Astrocyte of the hippocampus (primary cell): Measurements from ENCODE around the gene ADCK1.
"Not testable (repeated sequence)": the region's sequence is repeated elsewhere in the genome, so short reads cannot be mapped to it uniquely, and the experiment has no call there.

Source experiments
- DNase-seq: peaks from one replicate; pipeline ENCODE4 v3.0.0; 2011; ENCODE audit warnings: low read depth, low spot score

The ADCK1 gene

DNA sequence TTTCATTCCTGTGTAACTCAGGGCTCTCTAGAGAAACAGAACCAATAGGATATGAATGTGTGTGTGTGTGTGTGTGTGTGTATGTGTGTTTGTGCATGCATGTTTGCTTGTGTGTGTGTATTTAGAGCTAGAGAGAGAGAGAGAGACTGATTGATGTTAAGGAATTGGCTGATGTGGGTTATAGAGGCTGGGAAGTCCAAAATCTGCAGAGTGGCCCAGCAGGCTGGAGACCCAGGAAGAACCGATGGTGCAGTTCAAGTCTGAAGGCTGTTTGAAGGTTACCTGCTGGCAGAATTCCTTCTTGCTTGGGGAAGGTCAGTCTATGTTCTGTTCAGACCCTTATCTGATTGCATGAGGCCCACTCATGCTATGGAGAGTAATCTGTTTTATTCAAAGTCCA is 64.7 kb downstream of the ADCK1 start:
- DNase-seq, result no peak

DNA sequence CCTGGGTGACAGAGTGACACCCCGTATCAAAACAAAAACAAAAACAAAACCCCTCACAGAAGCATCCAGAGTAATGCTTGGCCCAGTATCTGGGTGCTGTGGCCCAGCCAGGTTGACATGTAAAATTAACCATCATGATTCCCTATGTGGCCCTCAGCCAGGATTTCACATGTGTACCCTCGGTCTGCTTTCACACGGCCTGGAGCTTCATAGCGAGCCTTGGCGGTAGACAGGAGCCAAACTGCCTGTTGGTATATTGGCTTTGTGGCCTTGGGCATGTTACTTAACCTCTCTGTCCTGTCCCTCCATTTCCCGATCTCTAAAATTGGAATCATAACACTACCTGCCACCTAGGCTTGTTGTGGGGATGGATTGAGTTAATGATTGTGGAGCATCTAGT is 65.5 kb downstream of the ADCK1 start:
- DNase-seq, result no peak

DNA sequence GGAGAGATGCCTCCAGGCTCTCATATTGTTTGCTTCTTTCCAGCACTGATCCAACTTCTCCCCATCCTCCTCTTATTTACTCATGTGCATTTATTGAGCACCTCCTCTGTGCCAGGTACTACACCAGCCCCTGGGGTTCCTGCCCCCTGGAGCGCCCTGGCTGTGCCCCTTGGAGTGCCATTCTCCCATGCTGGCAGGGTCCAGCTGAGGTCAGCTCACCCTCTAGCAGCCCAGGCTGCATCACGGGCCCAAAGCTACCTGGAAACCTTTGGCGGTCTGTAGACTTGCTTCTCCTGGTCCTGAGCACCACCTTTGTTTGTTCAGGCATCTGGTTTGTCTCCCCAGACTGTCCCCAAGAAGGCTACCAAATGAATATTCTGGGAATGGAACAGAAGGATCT is 67.0 kb downstream of the ADCK1 start:
- DNase-seq, result no peak

DNA sequence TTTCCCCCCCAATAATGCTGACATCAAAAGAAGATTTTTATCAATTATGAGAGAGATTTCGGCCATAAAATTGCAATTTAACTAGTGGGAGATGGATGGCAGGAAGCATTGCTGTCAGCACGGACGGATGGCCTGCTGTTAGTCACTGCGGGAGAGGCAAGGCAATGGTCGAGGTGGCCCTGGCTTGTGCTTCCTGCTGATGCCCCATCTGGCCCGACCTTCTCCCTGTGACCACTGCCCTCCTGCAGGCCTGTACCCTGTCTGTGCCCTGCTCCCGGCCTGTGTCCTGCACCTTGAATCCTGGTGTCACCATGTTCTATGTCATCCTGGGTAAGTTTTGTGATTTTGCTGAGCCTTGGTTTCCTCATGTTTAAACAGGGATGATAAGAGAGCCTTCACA is 67.6 kb downstream of the ADCK1 start:
- DNase-seq, result no peak

DNA sequence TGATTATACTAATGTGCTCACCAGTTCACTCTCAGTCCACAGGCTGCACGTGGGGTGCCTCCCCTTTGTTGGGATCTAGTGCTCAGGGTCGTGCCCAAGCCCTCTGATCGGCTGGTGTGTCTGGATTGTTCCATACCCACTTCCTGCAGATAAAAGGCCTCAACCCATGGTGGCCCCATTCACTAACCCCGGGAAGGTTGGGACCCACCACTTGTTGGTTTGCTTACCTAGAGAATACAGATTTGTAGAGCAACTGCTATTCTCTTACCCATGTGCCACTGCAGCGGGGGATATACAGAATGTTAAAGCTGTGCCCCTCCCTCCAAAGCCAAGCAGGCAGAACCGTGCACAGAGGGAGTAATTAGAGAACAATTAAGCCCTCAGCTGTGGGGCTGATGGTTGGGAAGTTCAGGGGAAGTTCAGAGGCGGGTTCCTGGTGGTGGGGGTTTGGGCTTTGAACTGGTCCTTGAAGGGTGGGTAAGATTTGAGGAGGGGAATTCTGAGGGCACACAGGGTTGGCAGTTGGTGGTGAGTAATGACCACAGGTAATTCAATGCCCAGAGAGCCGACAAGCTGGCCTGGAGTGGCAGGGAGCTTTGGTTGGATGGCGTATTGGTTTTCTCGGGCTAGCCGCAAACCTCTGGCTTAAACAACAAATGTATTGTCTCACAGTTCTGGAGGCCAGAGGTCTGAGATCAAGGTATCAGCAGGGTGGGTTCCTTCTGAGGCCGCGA is 68.8 kb downstream of the ADCK1 start:
- peak; percentile 40 for DNase-seq

DNA sequence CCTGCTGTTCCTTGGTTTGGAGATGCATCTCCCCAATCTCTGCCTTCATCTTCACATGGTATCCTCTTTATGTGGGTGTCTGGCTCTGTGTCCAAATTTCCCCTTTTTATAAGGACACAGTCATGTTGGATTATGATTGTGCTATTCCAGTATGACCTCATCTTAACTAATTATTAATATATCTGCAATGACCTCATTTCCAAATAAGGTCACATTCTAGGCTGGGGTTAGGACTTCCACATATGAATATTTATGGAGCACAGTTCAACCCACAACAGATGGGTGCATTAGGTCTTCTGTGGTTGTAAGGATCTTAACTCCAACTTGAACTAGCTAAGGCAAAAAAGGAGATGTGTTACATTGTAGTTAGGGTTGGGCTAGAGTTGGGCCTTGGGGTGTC is 69.4 kb downstream of the ADCK1 start:
- DNase-seq, result no peak

DNA sequence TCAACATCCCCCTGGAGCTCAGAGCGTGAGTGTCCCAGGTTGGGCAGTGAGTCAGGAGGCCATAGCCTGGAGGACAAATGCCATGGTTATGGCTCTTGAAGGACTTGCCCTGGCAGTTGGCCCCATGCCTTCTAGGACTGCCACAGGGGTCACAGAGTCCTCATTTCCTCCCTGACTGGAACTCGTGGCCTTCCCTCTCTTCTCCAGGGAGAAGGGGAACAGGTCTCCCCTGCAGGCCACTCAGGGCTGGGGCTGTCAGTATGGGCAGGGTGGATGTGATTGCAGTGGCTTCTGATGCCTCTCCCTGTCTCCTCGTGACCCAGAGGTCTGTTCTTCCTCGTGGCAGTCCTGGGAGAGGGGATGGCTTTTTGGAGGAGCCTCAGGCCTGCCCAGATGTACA is 70.7 kb downstream of the ADCK1 start:
- DNase-seq, result no peak

DNA sequence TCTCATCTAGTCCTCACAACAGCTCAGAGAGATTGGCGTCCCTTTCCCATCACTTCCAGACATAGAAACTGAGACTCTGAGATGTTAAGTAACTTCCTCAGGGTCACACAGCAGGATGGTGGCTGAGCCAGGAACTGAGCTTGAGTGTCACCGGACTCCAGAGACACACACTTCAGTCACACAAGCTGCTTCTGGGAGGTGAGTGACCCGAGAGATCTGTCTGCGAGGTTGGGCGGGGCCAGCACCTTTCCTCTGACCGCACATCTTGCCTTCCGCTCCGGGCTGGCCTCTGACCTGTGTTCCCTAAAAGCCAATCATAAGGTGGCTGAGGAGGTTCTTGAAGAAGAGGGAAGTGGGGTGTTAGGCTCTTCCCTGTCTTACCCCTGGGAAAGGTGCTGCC is 72.2 kb downstream of the ADCK1 start:
- no peak for DNase-seq

DNA sequence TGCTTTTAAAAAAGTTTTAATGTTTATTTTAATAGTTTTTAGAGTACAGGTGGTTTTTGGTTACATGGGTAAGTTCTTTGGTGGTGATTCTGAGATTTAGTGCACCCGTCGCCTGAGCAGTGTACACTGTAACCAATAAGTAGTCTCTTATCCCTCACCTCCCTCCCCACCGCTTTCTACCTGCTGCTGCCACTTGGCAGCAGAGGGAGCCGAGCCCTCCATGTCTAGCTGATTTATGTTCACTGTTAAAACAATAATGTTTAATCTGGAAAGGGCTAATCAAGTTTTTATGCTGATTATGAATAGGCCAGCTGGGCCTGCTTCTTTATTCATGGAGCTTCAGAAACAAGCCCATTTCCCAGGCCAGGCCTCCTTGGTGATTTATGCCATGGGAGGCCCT is 73.1 kb downstream of the ADCK1 start:
- no peak for DNase-seq

DNA sequence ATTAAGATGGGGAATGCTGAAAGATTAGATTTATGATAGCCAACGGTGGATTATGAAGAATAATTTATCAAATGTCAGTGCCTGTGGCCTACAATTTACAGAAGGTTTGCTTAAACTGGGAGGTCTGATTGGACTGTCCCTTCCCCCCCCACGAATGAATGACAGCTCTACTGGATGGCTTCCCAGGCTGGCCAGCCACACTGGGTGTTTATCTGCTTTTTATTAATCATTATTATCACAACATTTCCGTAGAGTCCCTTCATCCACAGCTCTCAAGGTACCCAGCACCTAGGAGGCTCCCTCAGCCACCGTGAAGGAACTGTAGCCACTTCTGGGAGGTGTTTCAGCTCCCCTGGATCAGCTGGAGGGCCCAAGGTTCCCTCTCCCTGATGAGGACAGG is 78.9 kb downstream of the ADCK1 start:
- DNase-seq, result no peak

DNA sequence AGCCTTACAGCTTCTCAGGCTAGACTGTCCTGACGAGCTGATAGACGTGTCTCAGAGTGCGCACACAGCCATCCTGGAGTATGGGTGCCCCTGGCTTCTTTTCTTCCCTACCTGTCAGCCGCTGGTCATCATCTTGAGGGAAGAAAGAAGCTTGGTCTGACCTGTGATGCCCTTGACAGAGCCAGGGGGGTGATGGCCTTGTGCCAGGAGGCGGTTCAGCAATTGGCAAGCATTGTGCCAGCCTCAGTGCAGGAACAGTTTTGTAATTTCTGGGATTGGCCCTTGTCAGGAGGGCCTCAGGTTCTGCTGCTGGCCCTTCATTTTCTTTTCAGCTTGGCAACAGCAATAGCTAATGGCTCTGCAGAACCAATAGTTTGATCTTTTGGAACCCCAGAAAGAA is 80.1 kb downstream of the ADCK1 start:
- DNase-seq, result no peak

DNA sequence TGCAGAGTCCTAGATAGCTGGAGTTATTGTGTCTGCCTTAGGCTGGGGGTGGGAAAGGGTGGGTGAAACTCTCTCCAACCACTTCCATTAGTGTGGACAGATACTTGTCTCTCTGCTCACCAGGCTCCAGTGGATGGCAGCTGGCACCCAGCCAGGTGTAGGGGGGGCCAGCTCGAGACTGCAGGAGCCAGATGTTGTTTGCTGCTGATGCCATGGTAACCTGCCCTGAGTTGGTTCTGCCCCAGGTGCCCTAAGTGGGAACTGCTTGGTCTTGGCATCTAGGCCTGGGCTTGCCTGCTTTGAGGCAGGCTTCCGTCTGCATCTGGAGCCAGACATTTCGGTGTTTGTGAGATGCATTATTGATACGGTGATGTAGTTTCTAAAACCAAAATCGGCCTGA is 82.2 kb downstream of the ADCK1 start:
- no peak for DNase-seq

DNA sequence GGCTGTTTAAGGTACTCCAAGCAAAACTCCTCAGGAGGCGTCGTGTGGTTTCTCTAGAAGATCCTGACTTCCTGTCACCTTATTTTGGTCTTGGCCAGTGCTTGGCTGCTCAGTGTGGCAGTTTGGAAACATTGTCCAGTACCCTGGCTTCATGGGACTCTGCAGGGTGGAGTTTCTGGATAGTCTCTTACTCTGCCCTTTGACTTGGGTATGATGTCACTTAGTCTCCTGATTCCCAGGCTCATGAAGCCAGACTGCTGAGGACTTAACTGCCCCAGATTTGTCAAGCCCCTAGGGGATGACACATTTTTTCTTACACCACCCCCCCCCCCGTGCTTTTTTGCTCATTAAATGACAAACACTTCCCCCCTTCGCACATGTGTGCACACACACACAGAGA is 82.7 kb downstream of the ADCK1 start:
- no peak for DNase-seq

DNA sequence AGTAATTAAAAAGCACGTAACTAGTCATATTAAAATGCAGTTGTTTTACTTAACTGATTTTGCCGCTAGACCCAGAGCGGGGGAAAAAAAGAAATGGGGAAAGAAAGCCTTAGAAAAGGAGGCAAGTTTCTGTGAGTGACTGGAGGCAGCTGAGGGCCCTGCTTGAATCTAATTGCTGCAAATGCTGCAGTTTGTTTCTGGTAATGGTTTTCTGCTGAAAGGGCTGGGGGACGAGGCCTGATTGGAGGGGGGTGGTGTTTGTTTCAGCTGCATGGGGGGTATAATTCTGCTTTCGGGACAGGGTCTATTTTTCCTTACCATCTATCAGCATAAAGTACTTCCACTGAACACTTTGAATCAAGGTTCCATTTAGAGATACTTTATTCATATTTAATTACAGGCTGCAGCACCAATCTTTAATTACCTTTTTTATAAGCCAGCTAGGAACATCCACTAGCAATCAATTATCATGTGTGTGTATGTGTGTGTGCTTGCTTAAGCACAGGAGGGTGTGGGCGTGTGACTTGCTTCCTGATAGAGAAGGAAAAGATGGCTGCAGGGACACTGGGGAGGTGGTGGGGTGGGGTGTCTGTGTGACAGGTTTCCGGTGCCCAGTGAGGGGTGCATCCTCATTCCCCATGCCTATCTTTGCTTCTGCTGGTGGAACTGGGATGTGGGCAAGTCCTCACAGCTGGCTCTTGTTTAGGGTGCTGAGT is 83.4 kb downstream of the ADCK1 start:
- no peak for DNase-seq

DNA sequence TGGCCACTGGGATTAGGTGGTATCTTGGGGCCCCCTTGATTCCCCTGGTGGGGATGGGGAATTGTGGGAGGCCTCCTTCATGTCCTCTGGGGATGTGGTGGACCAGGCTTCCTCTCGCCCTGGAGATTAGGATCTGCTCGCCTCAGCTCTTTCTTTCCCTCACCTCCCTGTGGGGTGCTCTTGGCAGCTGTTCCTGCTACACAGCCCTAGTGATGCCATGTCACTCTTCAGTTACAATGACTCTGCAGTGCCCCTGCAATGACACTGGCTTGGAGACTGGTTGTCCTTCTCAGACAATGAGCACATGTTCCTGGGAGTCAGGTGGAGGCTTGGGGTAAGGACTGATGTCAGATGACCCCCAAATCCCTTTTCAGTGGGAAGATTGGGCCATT is 83.9 kb downstream of the ADCK1 start:
- DNase-seq, result no peak

DNA sequence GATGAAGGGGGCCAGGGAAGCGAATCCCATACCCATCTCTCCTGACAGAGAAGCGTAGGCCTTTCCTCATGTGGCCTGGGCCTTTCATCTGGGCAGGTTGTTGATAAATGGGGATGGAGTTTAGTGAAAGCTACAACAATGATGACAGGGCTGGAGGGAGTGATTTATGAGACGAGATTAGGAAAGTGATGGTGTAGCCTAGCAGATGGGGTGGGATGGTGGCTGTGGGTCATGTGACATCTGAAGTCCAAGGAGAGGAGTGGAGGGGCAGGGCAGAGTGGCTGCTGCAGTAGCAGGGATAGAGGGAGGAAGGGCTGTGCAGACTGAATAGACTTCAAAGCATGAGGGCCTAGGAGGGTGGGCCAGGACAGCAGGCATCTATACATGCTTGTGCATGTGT is 85.5 kb downstream of the ADCK1 start:
- DNase-seq, result no peak

DNA sequence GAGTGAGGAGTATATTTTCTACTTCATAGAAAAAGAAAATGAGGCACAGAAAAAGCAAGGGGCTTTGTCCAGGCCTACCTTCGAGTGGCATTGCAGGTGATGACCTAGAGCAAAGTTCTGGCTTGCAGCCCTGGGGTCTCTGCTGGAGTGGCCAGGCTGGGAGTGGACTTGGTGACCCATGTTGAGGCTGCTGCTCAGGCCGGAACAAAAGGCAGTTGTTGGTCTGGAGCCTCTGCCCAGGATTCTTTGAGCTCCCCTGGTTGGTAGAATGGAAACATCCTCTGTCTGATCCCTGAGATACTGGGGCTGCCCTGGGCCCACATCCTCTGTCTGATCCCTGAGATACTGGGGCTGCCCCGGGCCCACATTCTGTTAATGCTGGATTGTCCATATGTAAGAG is 86.1 kb downstream of the ADCK1 start:
- no peak for DNase-seq

DNA sequence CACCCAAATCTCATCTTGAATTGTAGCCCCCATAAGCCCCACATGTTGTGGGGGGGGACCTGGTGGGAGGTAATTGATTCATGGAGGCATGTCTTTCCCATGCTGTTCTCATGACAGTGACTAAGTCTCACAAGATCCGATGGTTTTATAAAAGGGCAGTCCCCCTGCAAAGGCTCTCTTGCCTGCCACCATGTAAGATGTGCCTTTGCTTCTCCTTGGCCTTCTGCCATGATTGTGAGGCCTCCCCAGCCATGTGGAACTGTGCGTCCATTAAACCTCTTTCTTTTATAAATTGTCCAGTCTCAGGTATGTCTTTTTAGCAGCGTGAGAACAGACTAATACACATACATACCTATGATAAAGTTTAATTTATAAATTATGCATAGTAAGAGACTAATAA is 89.0 kb downstream of the ADCK1 start:
- not testable (repeated sequence) for DNase-seq

DNA sequence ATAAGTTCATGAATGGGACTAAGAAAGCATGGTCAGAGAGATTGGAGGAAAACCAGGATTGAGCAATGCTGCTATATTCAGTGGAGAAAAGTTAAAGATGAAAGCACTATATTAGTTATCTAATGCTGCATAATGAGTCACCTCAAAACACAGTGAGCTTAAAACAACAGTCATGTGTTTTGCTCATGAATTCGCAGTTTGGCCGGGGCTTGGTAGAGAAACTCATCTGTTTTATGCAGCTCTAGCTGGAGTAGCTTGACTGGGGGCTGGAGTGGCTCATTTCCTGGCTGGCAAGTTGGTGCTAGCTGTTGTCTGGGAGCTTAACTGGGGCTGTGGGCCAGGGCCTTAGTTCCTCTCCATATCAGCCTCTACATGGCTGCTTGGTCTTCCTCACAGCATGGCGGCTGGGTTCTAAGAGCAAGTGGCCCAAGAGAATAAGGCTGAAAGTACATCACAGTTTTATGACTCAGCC is 90.1 kb downstream of the ADCK1 start:
- peak; percentile 62 for DNase-seq

DNA sequence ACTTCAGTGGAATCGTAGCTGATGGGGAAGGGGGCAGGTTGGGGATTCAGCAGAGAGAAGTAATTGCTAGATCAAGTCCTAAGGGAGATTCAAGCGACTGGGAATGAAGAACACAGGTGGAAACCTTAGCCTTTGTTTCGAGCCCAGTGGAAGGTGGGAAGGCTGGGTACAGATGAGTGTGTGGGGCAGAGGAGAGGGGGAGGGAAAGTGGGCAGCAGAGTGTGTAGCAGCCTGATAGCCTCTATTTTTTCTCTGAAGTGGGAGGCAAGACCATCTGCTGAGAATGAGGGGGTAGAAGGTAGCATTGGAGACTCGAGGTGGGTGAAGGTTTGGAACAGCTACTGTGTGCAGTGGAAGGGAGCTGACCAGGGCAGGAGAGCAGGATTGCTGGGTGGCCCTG is 91.0 kb downstream of the ADCK1 start:
- DNase-seq, result no peak

DNA sequence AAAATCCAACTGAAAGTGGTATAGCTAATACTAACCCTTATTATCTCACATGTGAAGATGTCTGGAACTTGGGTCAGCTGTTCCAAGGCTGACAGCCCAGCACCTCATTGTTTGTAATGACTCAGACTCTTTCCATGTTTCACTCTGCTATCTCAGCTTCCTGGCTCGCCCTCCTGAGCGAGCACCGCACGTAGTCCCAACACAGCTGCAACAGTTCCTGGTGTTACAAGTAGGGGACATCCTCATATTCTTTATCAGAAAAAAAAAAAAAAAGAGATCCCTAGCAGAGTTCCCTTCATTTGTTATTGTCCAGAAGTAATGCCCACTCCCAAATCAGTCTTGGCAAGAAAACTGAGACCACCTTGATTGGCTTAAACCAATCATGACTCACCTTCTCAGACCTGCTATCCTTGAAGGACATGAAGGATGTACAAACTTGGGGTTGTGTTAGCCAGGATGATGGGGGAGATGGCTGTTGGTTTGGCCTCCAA is 92.5 kb downstream of the ADCK1 start:
- DNase-seq, result peak; percentile 11

DNA sequence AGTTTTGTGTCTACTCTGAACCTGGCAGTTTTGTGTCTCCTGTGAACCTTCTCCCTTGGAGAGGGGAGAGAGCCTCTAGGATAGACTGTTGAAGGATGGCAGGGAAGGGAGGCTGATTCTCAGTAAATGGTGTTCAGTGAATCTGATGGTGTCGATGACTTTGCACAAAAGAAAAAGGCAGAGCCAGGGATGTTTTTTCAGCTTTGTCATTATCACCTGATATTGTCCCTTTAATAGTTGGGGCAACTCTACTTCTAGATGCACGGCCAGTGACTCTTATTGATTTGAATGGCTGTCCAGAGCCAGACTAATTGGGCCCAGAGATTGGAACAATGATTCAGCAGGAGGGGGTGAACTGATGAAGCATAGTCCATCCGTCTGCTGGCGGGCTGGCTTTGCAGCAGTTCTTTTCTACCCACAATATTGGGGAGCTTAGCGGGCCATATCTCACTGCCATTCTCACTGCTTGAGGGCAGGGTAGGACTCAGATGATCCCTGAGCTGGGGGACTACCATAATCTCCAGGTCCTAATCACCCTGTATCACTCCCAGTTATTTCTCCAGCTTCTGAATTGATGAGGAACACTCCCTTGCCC is 93.1 kb downstream of the ADCK1 start:
- DNase-seq, result no peak

DNA sequence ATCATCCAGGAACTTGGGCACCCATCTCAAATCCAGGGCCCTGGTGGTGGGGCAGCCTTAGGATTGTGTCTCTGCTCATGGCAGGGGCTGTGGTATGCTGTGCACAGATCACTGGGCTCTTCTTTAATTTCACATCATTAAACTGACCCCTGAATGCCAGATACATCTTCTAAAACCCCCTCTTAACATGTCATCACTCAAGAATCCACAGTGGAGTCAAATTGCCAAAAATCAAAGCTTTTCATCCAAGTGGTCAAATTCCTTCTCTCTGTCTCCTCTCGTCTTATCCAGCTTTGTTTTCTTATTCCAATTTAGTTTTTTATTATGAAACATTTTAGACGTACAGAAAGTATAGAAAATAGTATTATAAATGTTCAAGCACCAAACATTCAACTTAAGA is 97.5 kb downstream of the ADCK1 start:
- no peak for DNase-seq
